A673 (cell line): ENCODE results near the gene BAK1. TPM values are rescaled to one million over a fixed set of nuclear protein-coding genes. Genes with fewer than 3 reads are reported as not detected.

ENCODE experiments used
- BruUV-seq: library from RNA; stranded (reverse); fragments of 400-500 nt; replicated peaks from 2 replicates; lab custom pipeline; 2021; lab: Mats Ljungman, UMichigan
- CTCF ChIA-PET: fragments of 300-600 bp; sonication (Branson Sonifier 250); formaldehyde crosslinking; loops from one replicate; lab custom pipeline; 2022; ENCODE audit warnings: antibody characterized with exemption; lab: Charles Lee
- POLR2A ChIA-PET: fragments of 300-600 bp; sonication (Branson Sonifier 250); formaldehyde crosslinking; loops from one replicate; lab custom pipeline; 2022; ENCODE audit warnings: antibody characterized with exemption; ENCODE audit not compliant: low non-redundant PET; lab: Charles Lee
- DNase-seq: peaks from one replicate; pipeline ENCODE4 v3.0.0-alpha.2; 2015; ENCODE audit warnings: low spot score
- H3K27ac ChIP-seq: fragments of 200-600 bp; sonication (generic); 2 replicates; pipeline ENCODE4 v1.5.1; 2016; ENCODE audit warnings: mixed run types, low read depth, mild to moderate bottlenecking, mixed read lengths, antibody characterized with exemption, low read length; ENCODE audit not compliant: poor library complexity, severe bottlenecking
- H3K27me3 ChIP-seq: fragments of 200-600 bp; sonication (generic); replicated peaks from 2 replicates; pipeline ENCODE4 v1.6.1; 2017; ENCODE audit warnings: mixed run types, low read depth, mild to moderate bottlenecking, mixed read lengths, antibody characterized with exemption, low read length; ENCODE audit not compliant: insufficient read depth, poor library complexity
- H3K36me3 ChIP-seq: fragments of 200-600 bp; sonication (generic); 2 replicates; pipeline ENCODE4 v1.6.1; 2016; ENCODE audit warnings: mixed run types, mild to moderate bottlenecking, mixed read lengths, antibody characterized with exemption, low read length; ENCODE audit not compliant: insufficient read depth, poor library complexity, severe bottlenecking
- H3K4me1 ChIP-seq: fragments of 200-600 bp; sonication (generic); 2 replicates; pipeline ENCODE4 v1.6.1; 2017; ENCODE audit warnings: mixed run types, mild to moderate bottlenecking, mixed read lengths, antibody characterized with exemption, low read length; ENCODE audit not compliant: insufficient read depth, poor library complexity, severe bottlenecking
- H3K4me3 ChIP-seq: fragments of 200-600 bp; sonication (generic); 2 replicates; pipeline ENCODE4 v1.5.1; 2016; ENCODE audit warnings: low read depth, mixed run types, mild to moderate bottlenecking, mixed read lengths, low read length; ENCODE audit not compliant: poor library complexity, severe bottlenecking
- H3K9me3 ChIP-seq: fragments of 200-600 bp; sonication (generic); 2 replicates; pipeline ENCODE4 v1.6.1; 2016; ENCODE audit warnings: mixed run types, low read depth, mild to moderate bottlenecking, mixed read lengths, antibody characterized with exemption, low read length; ENCODE audit not compliant: poor library complexity, severe bottlenecking
- EZH2 ChIP-seq: fragments of 200-600 bp; sonication (generic); IDR thresholded peaks from 2 replicates; pipeline ENCODE4 v1.6.1; 2017; ENCODE audit warnings: borderline replicate concordance, low read depth, mild to moderate bottlenecking, mixed read lengths, antibody characterized with exemption, low read length; ENCODE audit not compliant: poor library complexity, severe bottlenecking
- intact Hi-C: fragments of 100-400 bp; cut with micrococcal nuclease; formaldehyde crosslinking; loops from one replicate; pipeline ENCODE4 v1.10.0; 2022; ENCODE audit not compliant: unreplicated experiment
- total RNA-seq: library from RNA; stranded (reverse); gene quantifications from 2 replicates; pipeline ENCODE4 v1.2.3, GENCODE V29; 2021
- TF ChIP-seq, protein P1 (sequence below): fragments of 300-800, 200-600 bp; sonication (generic); conservative IDR thresholded peaks from 2 replicates; pipeline ENCODE4 v1.5.1; 2017; ENCODE audit warnings: low read depth, mild to moderate bottlenecking, antibody characterized with exemption, low read length, moderate library complexity, mixed read lengths

The BAK1 gene
- total RNA-seq, 1 experiment from 2014 or later = 27.1 TPM

DNA sequence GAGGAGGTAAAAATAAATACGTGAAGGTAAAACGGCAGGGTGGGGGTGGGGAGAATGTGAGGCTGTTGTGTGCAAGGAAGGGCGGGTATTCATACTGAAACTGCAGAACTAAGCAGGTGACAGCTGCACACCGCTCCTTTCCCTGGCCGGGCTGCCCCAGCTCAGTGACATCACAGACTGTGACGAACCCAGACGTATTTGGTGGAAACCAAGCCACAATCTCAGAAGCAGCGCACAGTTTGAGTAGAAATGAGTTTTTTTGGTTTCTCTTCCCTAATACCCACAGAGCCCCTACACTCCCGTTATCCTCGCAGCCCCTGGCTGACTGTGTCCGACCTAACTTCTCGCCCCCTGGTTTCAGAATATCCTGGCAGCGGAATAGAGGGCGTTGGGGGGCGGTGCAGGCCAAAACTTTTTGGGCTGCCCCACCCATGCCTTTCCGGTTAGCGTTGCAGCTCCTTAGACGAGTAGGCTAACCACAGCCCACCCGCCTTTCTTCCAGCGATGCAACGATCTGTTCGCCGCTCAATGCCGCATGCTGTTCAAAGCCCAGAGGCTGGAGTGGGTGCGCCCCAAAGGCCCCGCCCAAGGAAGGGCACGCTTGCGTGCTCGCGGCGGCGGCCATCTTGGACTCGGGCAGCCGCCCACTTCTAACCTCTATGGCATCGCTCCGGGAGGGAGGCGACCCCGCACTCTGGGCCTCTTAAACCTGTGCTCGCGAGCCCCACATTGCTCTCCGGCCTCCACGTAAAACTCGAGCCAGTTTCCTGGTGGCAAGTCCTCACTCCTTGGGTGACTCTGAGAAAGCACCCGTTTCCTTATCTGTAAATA is 9.1 kb downstream of the BAK1 start:
- no TSS peak for BruUV-seq
- Histone ChIP-seq H3K4me3 (peak overlapping the region; percentile 56), H3K9me3 (no peaks in the 10 kb centered on the region), H3K36me3 (peaks cover 12% of the 10 kb centered on the region), H3K4me1 (peaks cover 18% of the 10 kb centered on the region), H3K27ac (peak overlapping the region; percentile 75), H3K27me3 (no peaks in the 10 kb centered on the region)
- CTCF ChIA-PET = no interaction called here
- TF ChIP-seq, protein P1, sequence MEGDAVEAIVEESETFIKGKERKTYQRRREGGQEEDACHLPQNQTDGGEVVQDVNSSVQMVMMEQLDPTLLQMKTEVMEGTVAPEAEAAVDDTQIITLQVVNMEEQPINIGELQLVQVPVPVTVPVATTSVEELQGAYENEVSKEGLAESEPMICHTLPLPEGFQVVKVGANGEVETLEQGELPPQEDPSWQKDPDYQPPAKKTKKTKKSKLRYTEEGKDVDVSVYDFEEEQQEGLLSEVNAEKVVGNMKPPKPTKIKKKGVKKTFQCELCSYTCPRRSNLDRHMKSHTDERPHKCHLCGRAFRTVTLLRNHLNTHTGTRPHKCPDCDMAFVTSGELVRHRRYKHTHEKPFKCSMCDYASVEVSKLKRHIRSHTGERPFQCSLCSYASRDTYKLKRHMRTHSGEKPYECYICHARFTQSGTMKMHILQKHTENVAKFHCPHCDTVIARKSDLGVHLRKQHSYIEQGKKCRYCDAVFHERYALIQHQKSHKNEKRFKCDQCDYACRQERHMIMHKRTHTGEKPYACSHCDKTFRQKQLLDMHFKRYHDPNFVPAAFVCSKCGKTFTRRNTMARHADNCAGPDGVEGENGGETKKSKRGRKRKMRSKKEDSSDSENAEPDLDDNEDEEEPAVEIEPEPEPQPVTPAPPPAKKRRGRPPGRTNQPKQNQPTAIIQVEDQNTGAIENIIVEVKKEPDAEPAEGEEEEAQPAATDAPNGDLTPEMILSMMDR = no peak
- TF ChIP-seq EZH2 = no peak
- intact Hi-C loops = loop anchor here (10.0 kb wide), 1 partner anchor 146 kb away; the partner anchor contains the start of gene SYNGAP1
- DNase-seq = peak; percentile 93
- POLR2A ChIA-PET = interaction anchor here (0.5 kb wide), 1 partner anchor 137 kb away, joined by 3 read pairs; no protein-coding TSS in a partner anchor

DNA sequence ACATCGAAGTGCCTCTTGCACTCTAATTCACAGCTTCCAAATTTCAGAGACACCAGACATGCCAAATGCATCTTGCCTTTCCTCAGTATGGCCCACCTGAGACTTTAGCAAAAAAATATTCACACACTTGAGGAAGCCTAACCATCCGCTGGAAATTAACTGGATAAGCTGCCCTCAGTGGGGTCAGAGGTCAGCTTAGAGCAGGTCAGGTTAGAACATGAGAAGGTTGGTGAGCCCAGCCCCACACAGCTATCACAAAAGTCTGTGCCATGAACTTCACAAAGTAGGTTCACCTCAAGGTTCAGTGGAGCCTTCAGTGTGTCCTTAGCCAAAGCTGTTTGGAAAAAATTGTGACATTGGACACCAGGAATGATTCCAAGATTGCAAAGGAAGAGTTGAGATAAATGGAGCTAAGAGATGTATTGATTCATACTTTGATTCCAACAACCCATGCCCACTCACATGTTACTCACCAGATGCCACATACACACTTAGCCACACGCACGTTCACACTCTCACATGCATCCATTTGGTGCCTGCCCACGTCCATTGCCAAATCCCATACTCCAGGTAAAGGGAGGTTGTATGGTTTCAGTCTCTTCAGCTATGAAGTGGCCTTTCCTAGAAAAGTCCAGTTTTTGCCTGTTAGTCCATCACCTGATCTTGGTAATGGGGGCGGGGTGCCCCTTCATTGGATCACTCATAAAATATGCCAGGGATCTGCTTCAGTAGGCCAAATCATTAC is 11.1 kb downstream of the BAK1 start:
- no TSS peak for BruUV-seq
- no peak for DNase-seq
- Histone ChIP-seq H3K27ac (no peak overlapping the region), H3K27me3 (no peaks in the 10 kb centered on the region), H3K4me1 (peaks cover 18% of the 10 kb centered on the region), H3K36me3 (peaks cover under 1% of the 10 kb centered on the region), H3K9me3 (no peaks in the 10 kb centered on the region), H3K4me3 (no peak overlapping the region)
- TF ChIP-seq, protein P1 = no peak
- TF ChIP-seq EZH2 = no peak
- CTCF ChIA-PET = interaction anchor here (2.0 kb wide), 1 partner anchor 11 kb away, joined by 5 read pairs; the partner anchor contains the start of gene BAK1
- POLR2A ChIA-PET = interaction anchor here (0.7 kb wide), 1 partner anchor 31 kb away, joined by 3 read pairs; no protein-coding TSS in a partner anchor
- intact Hi-C loops = no loop called here

DNA sequence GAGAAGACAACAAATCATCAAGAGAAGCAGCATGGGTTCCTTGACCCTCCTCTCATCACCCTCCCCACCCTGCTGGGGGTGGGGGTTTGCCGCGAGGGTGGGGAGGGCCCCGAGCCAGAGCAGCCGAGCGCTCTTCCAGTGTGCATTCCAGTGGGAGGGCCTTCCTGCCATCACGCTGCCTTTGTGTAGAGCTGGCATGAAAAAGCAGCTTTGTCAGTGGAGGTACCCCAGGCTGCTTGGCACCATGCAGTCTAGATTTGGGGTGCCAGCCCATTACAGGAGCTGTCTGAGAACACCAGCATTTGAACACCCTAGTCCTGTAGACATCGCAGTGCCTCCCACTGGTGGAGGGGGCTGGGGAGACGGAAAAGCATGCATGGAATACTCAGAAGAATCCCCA is 12.2 kb downstream of the BAK1 start:
- Histone ChIP-seq H3K27ac (no peak overlapping the region), H3K4me1 (peaks cover 18% of the 10 kb centered on the region), H3K4me3 (no peak overlapping the region), H3K36me3 (no peaks in the 10 kb centered on the region), H3K9me3 (no peaks in the 10 kb centered on the region), H3K27me3 (no peaks in the 10 kb centered on the region)
- POLR2A ChIA-PET = no interaction called here
- no TSS peak for BruUV-seq
- DNase-seq = no peak
- CTCF ChIA-PET = interaction anchor here (0.7 to 2.0 kb wide), 2 partner anchors 12 to 142 kb away, joined by 5 to 9 read pairs; partner anchors contain the start of gene BAK1
- no peak for TF ChIP-seq EZH2
- TF ChIP-seq, protein P1 = no peak
- intact Hi-C loops = no loop called here
